Chondrocyte (in vitro differentiated cells): ENCODE measurements around the gene SYT13. TPM values are rescaled to one million over a fixed set of nuclear protein-coding genes. Genes with fewer than 3 reads are reported as not detected.

ENCODE experiments used
- DNase-seq: peaks from one replicate; pipeline ENCODE4 v3.0.0; 2021; ENCODE audit warnings: mixed read lengths, low spot score
- H3K27ac Mint-ChIP-seq: one replicate; pipeline ENCODE4 v1.8.0; 2021; ENCODE audit warnings: mild to moderate bottlenecking, moderate library complexity, mixed read lengths; ENCODE audit not compliant: unreplicated experiment
- H3K27me3 Mint-ChIP-seq: 2 replicates; pipeline ENCODE4 v1.8.0; 2021; ENCODE audit warnings: low read depth, mixed read lengths
- H3K36me3 Mint-ChIP-seq: 2 replicates; pipeline ENCODE4 v1.8.0; 2021; ENCODE audit warnings: low read depth, mixed read lengths
- H3K4me1 Mint-ChIP-seq: 2 replicates; pipeline ENCODE4 v1.8.0; 2021; ENCODE audit warnings: low read depth, mild to moderate bottlenecking, mixed read lengths
- H3K4me3 Mint-ChIP-seq: one replicate; pipeline ENCODE4 v1.8.0; 2021; ENCODE audit warnings: mild to moderate bottlenecking, moderate library complexity, mixed read lengths; ENCODE audit not compliant: unreplicated experiment
- H3K9me3 Mint-ChIP-seq: 2 replicates; pipeline ENCODE4 v1.8.0; 2021; ENCODE audit warnings: low read depth, mixed read lengths
- total RNA-seq: library from RNA; stranded (reverse); gene quantifications from 3 replicates; pipeline ENCODE4 v1.2.1, GENCODE V29; 2021
- TF ChIP-seq, protein P1 (sequence below): fragments of 200-600 bp; sonication (generic); IDR thresholded peaks from 2 replicates; pipeline ENCODE4 v1.5.0; 2021; ENCODE audit warnings: antibody characterized with exemption, mild to moderate bottlenecking, moderate library complexity

The SYT13 gene
- total RNA-seq, 1 donor from 2014 or later: 2.8 TPM

DNA sequence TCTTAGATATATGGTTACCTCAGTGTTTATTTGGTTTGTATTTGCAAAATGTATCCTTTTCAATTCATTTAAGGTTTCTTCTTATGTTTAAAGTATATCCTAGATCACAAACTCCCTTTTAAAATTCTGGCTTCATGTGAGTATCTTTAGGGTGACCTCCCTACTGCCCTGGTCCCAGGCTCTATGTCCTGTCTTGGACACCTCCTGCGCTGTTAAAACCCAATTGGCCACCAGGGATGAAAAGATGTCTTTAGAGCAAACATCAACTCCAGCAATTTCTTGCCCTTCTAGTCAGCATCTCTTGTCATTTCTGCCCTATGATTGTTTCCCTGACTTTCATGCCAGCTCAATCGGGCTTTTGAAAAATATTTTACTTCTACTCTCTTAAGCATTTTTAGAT lies 28.8 kb upstream of the SYT13 start:
- no peak overlapping the region for H3K27ac Mint-ChIP-seq
- peaks cover 5% of the 10 kb centered on the region for H3K4me1 Mint-ChIP-seq
- no peak for DNase-seq
- TF ChIP-seq, protein P1, sequence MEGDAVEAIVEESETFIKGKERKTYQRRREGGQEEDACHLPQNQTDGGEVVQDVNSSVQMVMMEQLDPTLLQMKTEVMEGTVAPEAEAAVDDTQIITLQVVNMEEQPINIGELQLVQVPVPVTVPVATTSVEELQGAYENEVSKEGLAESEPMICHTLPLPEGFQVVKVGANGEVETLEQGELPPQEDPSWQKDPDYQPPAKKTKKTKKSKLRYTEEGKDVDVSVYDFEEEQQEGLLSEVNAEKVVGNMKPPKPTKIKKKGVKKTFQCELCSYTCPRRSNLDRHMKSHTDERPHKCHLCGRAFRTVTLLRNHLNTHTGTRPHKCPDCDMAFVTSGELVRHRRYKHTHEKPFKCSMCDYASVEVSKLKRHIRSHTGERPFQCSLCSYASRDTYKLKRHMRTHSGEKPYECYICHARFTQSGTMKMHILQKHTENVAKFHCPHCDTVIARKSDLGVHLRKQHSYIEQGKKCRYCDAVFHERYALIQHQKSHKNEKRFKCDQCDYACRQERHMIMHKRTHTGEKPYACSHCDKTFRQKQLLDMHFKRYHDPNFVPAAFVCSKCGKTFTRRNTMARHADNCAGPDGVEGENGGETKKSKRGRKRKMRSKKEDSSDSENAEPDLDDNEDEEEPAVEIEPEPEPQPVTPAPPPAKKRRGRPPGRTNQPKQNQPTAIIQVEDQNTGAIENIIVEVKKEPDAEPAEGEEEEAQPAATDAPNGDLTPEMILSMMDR: no peak
- H3K9me3 Mint-ChIP-seq: no peaks in the 10 kb centered on the region
- H3K27me3 Mint-ChIP-seq: peaks cover 54% of the 10 kb centered on the region
- H3K4me3 Mint-ChIP-seq: no peak overlapping the region
- H3K36me3 Mint-ChIP-seq: no peaks in the 10 kb centered on the region

DNA sequence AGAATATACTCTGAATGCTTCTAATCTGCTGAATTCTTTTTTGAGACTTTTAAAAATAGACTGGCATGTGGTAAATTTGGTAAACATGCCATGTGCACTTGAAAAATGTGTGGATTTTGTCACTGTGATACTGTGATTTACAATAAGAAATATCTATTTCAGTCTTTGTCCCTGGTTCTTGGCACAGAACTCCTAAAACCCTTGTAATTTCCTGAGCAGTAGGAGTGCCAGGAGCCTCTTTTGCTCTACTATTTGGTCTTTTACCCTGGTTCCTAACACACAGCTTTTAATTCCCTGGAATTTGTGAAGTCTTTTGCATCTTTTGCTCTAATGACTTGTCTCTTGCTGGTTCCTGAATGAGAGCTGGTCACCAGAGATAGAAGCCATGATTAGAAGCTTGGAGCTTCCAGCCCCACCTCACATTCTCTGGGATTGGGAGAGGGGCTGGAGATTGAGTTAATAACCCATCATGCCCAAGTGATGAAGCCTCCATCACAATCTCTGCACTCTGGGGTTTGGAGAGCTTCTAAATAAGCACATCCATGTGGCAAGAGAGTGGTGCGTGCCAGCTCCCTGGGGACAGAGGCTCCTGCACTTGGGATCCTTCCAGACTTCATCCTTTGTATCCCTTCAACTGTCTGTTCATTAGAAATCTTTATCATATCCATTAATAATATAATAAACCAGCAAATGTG lies 27.2 kb upstream of the SYT13 start:
- no peak overlapping the region for H3K27ac Mint-ChIP-seq
- TF ChIP-seq, protein P1: no peak
- H3K4me1 Mint-ChIP-seq: peaks cover 5% of the 10 kb centered on the region
- DNase-seq: no peak
- no peaks in the 10 kb centered on the region for H3K9me3 Mint-ChIP-seq
- H3K27me3 Mint-ChIP-seq: peaks cover 58% of the 10 kb centered on the region
- H3K36me3 Mint-ChIP-seq: no peaks in the 10 kb centered on the region
- no peak overlapping the region for H3K4me3 Mint-ChIP-seq

DNA sequence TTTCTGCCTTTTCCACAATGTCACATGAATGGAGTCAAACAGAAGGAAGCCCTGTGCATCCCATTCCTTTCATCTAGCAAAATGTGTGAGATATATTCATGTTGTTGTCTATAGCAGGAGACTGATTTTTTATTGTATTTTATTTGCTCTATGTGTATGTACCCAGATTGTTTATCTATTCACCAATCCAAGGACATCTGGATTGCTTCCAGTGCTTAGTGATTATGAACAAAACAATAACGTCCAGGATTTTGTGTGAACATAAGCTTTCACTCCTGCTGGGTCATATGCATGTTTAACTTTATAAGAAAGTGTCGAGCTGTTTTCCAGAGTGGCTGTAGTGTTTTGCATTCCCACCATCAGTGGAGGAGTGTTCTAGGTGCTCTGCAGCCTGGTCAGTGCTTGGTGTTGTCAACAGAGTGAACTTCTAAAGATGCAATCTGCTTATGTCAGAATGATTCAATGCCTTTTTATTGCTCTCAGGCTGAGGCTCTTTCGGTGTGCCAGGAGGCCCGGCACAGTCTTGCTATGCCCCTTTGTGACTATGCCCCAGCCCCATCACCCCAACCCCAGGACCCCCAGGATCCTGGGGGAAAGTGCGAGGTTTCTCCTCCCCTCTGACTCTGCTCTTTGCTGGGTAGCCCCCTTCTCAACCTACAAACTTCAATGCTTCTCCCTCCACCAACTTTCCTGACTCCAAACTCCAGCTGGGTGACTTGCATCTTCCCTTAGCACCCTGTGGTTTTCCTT lies 19.9 kb upstream of the SYT13 start:
- H3K4me3 Mint-ChIP-seq: no peak overlapping the region
- no peaks in the 10 kb centered on the region for H3K36me3 Mint-ChIP-seq
- DNase-seq: no peak
- no peak overlapping the region for H3K27ac Mint-ChIP-seq
- H3K27me3 Mint-ChIP-seq: peaks cover 46% of the 10 kb centered on the region
- no peaks in the 10 kb centered on the region for H3K4me1 Mint-ChIP-seq
- TF ChIP-seq, protein P1: no peak
- peaks cover 3% of the 10 kb centered on the region for H3K9me3 Mint-ChIP-seq

DNA sequence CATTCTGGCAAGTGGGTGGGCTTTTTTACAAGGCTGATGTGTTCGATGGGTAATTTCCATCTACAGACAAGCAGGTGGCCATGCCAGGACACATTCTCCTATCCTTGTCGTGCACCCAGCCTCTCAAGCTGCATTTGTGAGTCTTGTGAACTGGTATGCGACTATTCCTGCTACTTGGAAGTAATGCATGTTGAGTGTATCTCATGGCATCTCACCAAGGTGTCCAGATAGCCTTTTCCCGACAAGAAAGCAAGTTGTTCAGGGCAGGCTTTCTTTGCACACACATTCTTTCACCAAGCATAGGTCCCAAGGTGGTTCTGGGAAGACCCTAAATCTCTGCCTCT lies 18.8 kb upstream of the SYT13 start:
- H3K9me3 Mint-ChIP-seq: peaks cover 3% of the 10 kb centered on the region
- H3K36me3 Mint-ChIP-seq: no peaks in the 10 kb centered on the region
- TF ChIP-seq, protein P1: no peak
- no peak overlapping the region for H3K27ac Mint-ChIP-seq
- no peak overlapping the region for H3K4me3 Mint-ChIP-seq
- DNase-seq: no peak
- H3K27me3 Mint-ChIP-seq: peaks cover 42% of the 10 kb centered on the region
- no peaks in the 10 kb centered on the region for H3K4me1 Mint-ChIP-seq

DNA sequence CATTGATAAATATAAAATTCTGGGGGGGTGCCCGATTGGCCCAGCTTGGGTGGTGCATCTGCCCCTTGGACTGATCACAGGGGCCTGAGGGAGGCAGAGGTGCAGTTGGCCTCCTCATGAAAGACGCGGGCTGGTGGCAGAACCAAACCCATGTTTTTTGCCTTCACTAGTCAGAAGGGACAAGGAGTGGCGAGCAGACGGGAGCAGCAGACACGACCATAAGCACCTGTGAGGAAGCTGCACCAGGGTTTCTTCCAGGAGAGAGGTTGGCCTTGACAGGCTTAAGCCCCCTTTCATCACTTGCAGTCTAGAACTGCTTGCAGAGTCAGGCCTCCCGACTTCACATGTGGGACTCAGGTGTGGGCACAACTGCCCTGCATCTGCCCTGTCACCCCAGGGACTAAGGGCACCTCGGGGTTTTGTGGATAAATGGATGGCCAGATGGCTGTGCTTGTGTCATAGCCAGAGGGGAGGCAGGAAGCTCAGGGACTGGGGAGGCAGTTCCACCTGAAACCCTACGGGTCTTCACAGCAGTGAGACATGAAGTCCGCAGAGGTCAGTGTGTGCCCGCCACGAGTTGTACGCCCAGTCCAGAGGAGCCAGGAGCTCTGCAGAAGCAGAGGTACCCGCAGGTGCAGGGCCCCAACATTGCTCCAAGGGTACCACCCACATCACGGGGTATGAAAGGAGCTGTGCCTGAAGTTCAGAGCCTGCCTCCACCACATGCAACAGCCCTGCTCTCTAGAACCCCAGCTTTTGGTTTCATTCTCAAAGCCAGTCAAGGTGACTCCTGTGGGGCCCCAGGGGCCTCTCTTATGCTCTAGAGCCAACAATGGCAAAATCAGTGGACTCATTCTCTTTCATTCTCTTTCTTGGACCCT lies 18.2 kb upstream of the SYT13 start:
- Mint-ChIP-seq H3K27me3 (peaks cover 38% of the 10 kb centered on the region), H3K27ac (no peak overlapping the region), H3K9me3 (peaks cover 3% of the 10 kb centered on the region), H3K4me1 (no peaks in the 10 kb centered on the region), H3K36me3 (no peaks in the 10 kb centered on the region), H3K4me3 (no peak overlapping the region)
- DNase-seq: no peak
- TF ChIP-seq, protein P1: no peak
